CD4-positive, alpha-beta T cell treated with Interleukin-21 for 1 hour (primary cell): Measurements from ENCODE around the gene NINJ2.

Source experiments
- DNase-seq: peaks from one replicate; pipeline ENCODE4 v3.0.0-alpha.2; 2020

The NINJ2 gene

GRCh38 chr12:524167-524951 is 138.9 kb downstream of the NINJ2 start:
- DNase-seq = no peak

- no peak for DNase-seq
Observed at GRCh38 chr12:522692-523378, 140.4 kb downstream of the NINJ2 start.

- DNase-seq = no peak
Observed at GRCh38 chr12:520119-520518, 143.1 kb downstream of the NINJ2 start.

GRCh38 chr12:517538-517937 is 145.7 kb downstream of the NINJ2 start:
- DNase-seq = no peak
